ENCODE results near the gene TCF7L1.

TCF7L1 gene

GRCh38 chr2:85165088-85165690 is 32.0 kb downstream of the TCF7L1 start:
- DNase-seq, result no peak

GRCh38 chr2:85166021-85166420 is 32.8 kb downstream of the TCF7L1 start:
- DNase-seq, result no peak

GRCh38 chr2:85167479-85167878 is 34.3 kb downstream of the TCF7L1 start:
- DNase-seq, result no peak

GRCh38 chr2:85168942-85169341 is 35.8 kb downstream of the TCF7L1 start:
- DNase-seq, result no peak

- DNase-seq, result no peak
Observed at GRCh38 chr2:85169581-85169980, 36.4 kb downstream of the TCF7L1 start.

- DNase-seq, result no peak
Observed at GRCh38 chr2:85170938-85171475, 37.8 kb downstream of the TCF7L1 start.

GRCh38 chr2:85171916-85172315 is 38.7 kb downstream of the TCF7L1 start:
- DNase-seq, result no peak

- DNase-seq, result no peak
Observed at GRCh38 chr2:85173909-85174308, 40.7 kb downstream of the TCF7L1 start.

- no peak for DNase-seq
Observed at GRCh38 chr2:85174943-85175342, 41.8 kb downstream of the TCF7L1 start.

- no peak for DNase-seq
Observed at GRCh38 chr2:85175369-85176299, 42.4 kb downstream of the TCF7L1 start.

GRCh38 chr2:85177031-85177824 is 44.0 kb downstream of the TCF7L1 start:
- no peak for DNase-seq

- no peak for DNase-seq
Observed at GRCh38 chr2:85178154-85178553, 45.0 kb downstream of the TCF7L1 start.

GRCh38 chr2:85178980-85179411 is 45.8 kb downstream of the TCF7L1 start:
- no peak for DNase-seq

- DNase-seq, result no peak
Observed at GRCh38 chr2:85179541-85179940, 46.3 kb downstream of the TCF7L1 start.

- no peak for DNase-seq
Observed at GRCh38 chr2:85180322-85181133, 47.3 kb downstream of the TCF7L1 start.

- no peak for DNase-seq
Observed at GRCh38 chr2:85181134-85181631, 48.0 kb downstream of the TCF7L1 start.

GRCh38 chr2:85181844-85182456 is 48.8 kb downstream of the TCF7L1 start:
- DNase-seq, result no peak

GRCh38 chr2:85183076-85183475 is 49.9 kb downstream of the TCF7L1 start:
- no peak for DNase-seq

GRCh38 chr2:85183479-85183878 is 50.3 kb downstream of the TCF7L1 start:
- DNase-seq, result no peak

- no peak for DNase-seq
Observed at GRCh38 chr2:85184231-85184630, 51.0 kb downstream of the TCF7L1 start.

- DNase-seq, result no peak
Observed at GRCh38 chr2:85184990-85185389, 51.8 kb downstream of the TCF7L1 start.
